ENCODE results near the gene NTNG1. TPM values are rescaled to one million over a fixed set of nuclear protein-coding genes. Genes with fewer than 3 reads are reported as not detected.

NTNG1 gene
- total and polyA plus RNA-seq, 2 of the 4 experiments (the other 2 are of a cell fraction): 1.2 to 2.3 TPM

GRCh38 chr1:107147843-107148242 lies 7.0 kb downstream of the NTNG1 start:
- Histone ChIP-seq H3K23ac (ENCODE audit: low read depth, low read length) (no peak overlapping the region), H2BK120ac (ENCODE audit: low read depth, low read length) (no peak overlapping the region), H4K91ac (ENCODE audit: insufficient read depth, low read depth, low read length) (no peak overlapping the region), H3K79me1 (ENCODE audit: low read depth in 1 of 2, low read length in 2 of 2) (no peaks in the 10 kb centered on the region), H2AFZ (replicated peaks; ENCODE audit: low read length, poor library complexity) (no peak overlapping the region), H2BK20ac (ENCODE audit: low read depth, low read length) (no peak overlapping the region), H2BK5ac (ENCODE audit: low read depth, low read length, poor library complexity, severe bottlenecking) (no peak overlapping the region), H3K9ac (ENCODE audit: low read depth, low read length) (no peak overlapping the region), H4K20me1 (ENCODE audit: insufficient read depth, low read length) (no peaks in the 10 kb centered on the region), H3K9me1 (ENCODE audit: insufficient read depth, low read length) (no peaks in the 10 kb centered on the region), H3K36me3 (ENCODE audit: control insufficient read depth, insufficient read depth, low read length) (no peaks in the 10 kb centered on the region), H3K4me3 (ENCODE audit: insufficient read depth, low read depth, low read length) (no peak overlapping the region), H3K14ac (replicated peaks; ENCODE audit: low read depth, low read length) (no peak overlapping the region), H3K4ac (ENCODE audit: low read depth, low read length) (no peak overlapping the region), H4K5ac (ENCODE audit: low read depth, low read length) (no peak overlapping the region), H2AK5ac (ENCODE audit: low read depth, low read length) (no peak overlapping the region), H3K27me3 (ENCODE audit: control insufficient read depth, insufficient read depth, low read length) (no peaks in the 10 kb centered on the region), H3K4me2 (ENCODE audit: low read depth, low read length) (no peak overlapping the region), H2BK15ac (ENCODE audit: low read depth, low read length) (no peak overlapping the region), H3K4me1 (ENCODE audit: control insufficient read depth, insufficient read depth, low read length) (no peaks in the 10 kb centered on the region), H2AK9ac (replicated peaks; ENCODE audit: low read depth, low read length, poor library complexity) (no peak overlapping the region), H3K9me3 (ENCODE audit: control insufficient read depth, insufficient read depth, low read length) (no peaks in the 10 kb centered on the region), H3K27ac (ENCODE audit: insufficient read depth, low read length) (no peak overlapping the region), H3K56ac (ENCODE audit: extremely low read depth, insufficient read depth, low read length) (no peak overlapping the region), H4K8ac (ENCODE audit: low read depth in 2 of 2, low read length in 2 of 2) (no peak overlapping the region), H3K18ac (ENCODE audit: low read depth, low read length) (no peak overlapping the region)
- POLR2A ChIA-PET (ENCODE audit: unreplicated experiment): no interaction called here
- TF ChIP-seq MXI1 (IDR thresholded peaks at IDR 0.05; ENCODE audit: borderline replicate concordance, low read depth, low read length) (no peak), CEBPB (IDR thresholded peaks at IDR 0.05; ENCODE audit: low read depth, low read length) (peak; percentile 46; the same call in 1 of the 2 replicates)
- CTCF ChIA-PET: no interaction called here
- intact Hi-C loops (cut with micrococcal nuclease) (no loop called here), in situ Hi-C loops (cut with MboI; ENCODE audit: low sequenced_read_pairs) (no loop called here), dilution Hi-C loops (cut with HindIII; ENCODE audit: low sequenced_read_pairs, unreplicated experiment) (no loop called here)
- DNase-seq (no peak), ATAC-seq (ENCODE audit: low read depth) (no peak)
- no TSS peak for BruUV-seq (replicated peaks)
- no CpG with 5 or more reads among the region's 6 CpGs for WGBS, 2 experiments (ENCODE audit: extremely low coverage in 2 of 2, insufficient read length in 1 of 2)

Data from IMR-90 (cell line).